B cell (primary cell): ENCODE data around the gene SIRT3.
"Not testable (repeated sequence)": the region's sequence is repeated elsewhere in the genome, so short reads cannot be mapped to it uniquely, and the experiment has no call there.

Experiments
- EZH2 ChIP-seq: IDR thresholded peaks from 2 replicates; pipeline ENCODE4 v1.6.1; 2012; ENCODE audit warnings: borderline replicate concordance, low read depth, mild to moderate bottlenecking, moderate library complexity, low read length; ENCODE audit not compliant: insufficient read depth, poor library complexity, severe bottlenecking
- TF ChIP-seq, protein P1 (sequence below): fragments of 200-600 bp; IDR thresholded peaks from one replicate; pipeline ENCODE4 v1.8.0; 2022; ENCODE audit warnings: antibody characterized with exemption, mild to moderate bottlenecking

DNA sequence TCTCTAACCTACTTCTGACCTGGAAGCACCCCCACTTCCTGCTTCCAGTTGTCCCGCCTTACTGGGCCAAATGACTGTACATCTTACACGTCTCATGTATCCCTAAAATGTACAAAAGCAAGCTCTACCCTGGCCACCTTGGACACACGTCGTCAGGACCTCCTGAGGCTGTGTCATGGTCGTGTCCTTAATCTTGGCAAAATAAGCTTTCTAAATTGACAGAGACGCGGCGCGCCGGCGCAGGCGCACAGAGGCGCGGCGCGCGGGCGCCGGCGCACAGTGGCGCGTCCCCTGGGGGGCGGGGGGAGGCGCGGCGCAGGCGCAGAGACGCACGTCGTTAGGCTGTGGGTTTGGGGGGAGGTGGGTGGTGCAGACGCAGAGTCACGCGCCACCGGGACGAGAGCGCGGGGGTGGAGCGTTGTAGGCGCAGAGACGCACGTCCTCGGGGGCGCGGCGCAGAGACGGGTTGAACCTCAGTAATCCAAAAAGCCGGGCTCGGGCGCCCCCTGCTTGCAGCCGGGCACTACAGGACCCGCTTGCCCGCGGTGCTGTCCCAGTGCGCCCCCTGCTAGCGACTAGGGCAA is 46.9 kb downstream of the SIRT3 start:
- not testable (repeated sequence) for TF ChIP-seq EZH2
- TF ChIP-seq, protein P1, sequence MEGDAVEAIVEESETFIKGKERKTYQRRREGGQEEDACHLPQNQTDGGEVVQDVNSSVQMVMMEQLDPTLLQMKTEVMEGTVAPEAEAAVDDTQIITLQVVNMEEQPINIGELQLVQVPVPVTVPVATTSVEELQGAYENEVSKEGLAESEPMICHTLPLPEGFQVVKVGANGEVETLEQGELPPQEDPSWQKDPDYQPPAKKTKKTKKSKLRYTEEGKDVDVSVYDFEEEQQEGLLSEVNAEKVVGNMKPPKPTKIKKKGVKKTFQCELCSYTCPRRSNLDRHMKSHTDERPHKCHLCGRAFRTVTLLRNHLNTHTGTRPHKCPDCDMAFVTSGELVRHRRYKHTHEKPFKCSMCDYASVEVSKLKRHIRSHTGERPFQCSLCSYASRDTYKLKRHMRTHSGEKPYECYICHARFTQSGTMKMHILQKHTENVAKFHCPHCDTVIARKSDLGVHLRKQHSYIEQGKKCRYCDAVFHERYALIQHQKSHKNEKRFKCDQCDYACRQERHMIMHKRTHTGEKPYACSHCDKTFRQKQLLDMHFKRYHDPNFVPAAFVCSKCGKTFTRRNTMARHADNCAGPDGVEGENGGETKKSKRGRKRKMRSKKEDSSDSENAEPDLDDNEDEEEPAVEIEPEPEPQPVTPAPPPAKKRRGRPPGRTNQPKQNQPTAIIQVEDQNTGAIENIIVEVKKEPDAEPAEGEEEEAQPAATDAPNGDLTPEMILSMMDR: not testable (repeated sequence)
